ENCODE measurements around the gene NACC2.

- TF ChIP-seq CTCF (IDR thresholded peaks at IDR 0.05) (no peak), ZFX (IDR thresholded peaks at IDR 0.05; ENCODE audit: borderline replicate concordance) (no peak)
Measured at GRCh38 chr9:135994501-135995192, 100.4 kb downstream of the NACC2 start.

All from 22Rv1 (cell line).